HepG2 (cell line): ENCODE results near the gene THOC6. TPM values are rescaled to one million over a fixed set of nuclear protein-coding genes. Genes with fewer than 3 reads are reported as not detected.
A peak's percentile ranks its signal among the peaks of the same experiment; 100 is the strongest.

Experiments used
- ATF2 ChIP-seq: sonication (generic); formaldehyde crosslinking; IDR thresholded peaks from 2 replicates; pipeline ENCODE4 v1.4.0; 2020; ENCODE audit warnings: missing genetic modification reagents
- CBX2 ChIP-seq, 2 experiments: fragments of 200-600 bp in 1 of 2; sonication (generic); formaldehyde crosslinking in 1 of 2; IDR thresholded peaks; 2 replicates each; pipeline versions ENCODE4 v1.7.0 to v1.8.1; 2018 to 2022; ENCODE audit warnings: low read depth in 2 of 2, low read length in 1 of 2, mild to moderate bottlenecking in 1 of 2, missing genetic modification reagents in 1 of 2
- HDAC6 ChIP-seq: fragments of 200-600 bp; sonication (generic); IDR thresholded peaks from 2 replicates; pipeline ENCODE4 v1.7.0; 2017; ENCODE audit warnings: mild to moderate bottlenecking, antibody characterized with exemption, low read length, low read depth
- JDP2 ChIP-seq: sonication (generic); formaldehyde crosslinking; IDR thresholded peaks from 2 replicates; pipeline ENCODE4 v1.8.1; 2022; ENCODE audit warnings: missing genetic modification reagents, borderline replicate concordance
- MED13 ChIP-seq: sonication (generic); formaldehyde crosslinking; IDR thresholded peaks from 2 replicates; pipeline ENCODE4 v1.5.0; 2020; ENCODE audit warnings: missing genetic modification reagents
- NFE2 ChIP-seq: sonication (generic); formaldehyde crosslinking; IDR thresholded peaks from 2 replicates; pipeline ENCODE4 v1.4.0; 2020; ENCODE audit warnings: missing genetic modification reagents
- NR2F1 ChIP-seq, 2 experiments: fragments of 450-650 bp in 1 of 2; formaldehyde crosslinking in 1 of 2; IDR thresholded peaks; 2 replicates each; pipeline versions ENCODE4 v1.5.0 to v1.6.1; 2016 to 2020; ENCODE audit warnings: mild to moderate bottlenecking in 1 of 2, missing compliant biosample characterization in 1 of 2, missing genetic modification reagents in 1 of 2, moderate library complexity in 1 of 2
- RAD21 ChIP-seq: fragments of 450-650 bp; formaldehyde crosslinking; IDR thresholded peaks from 2 replicates; pipeline ENCODE4 v1.5.0; 2020; ENCODE audit warnings: mild to moderate bottlenecking
- TEAD3 ChIP-seq: optimal IDR thresholded peaks from 2 replicates; pipeline ENCODE3; 2016; ENCODE audit warnings: borderline replicate concordance
- XRCC5 ChIP-seq: fragments of 200-400 bp; formaldehyde crosslinking; optimal IDR thresholded peaks from 2 replicates; pipeline ENCODE3; 2017; ENCODE audit warnings: mild to moderate bottlenecking, low read length
- ZBTB7A ChIP-seq: sonication (generic); formaldehyde crosslinking; IDR thresholded peaks from 2 replicates; pipeline ENCODE4 v1.8.0; 2022; ENCODE audit warnings: mild to moderate bottlenecking, missing genetic modification reagents
- ZKSCAN5 ChIP-seq: sonication (generic); formaldehyde crosslinking; IDR thresholded peaks from 2 replicates; pipeline ENCODE4 v1.5.1; 2020; ENCODE audit warnings: mild to moderate bottlenecking, missing genetic modification reagents
- ZNF12 ChIP-seq: sonication (generic); formaldehyde crosslinking; IDR thresholded peaks from 2 replicates; pipeline ENCODE4 v1.5.0; 2020; ENCODE audit warnings: missing genetic modification reagents
- ZNF605 ChIP-seq: sonication (generic); formaldehyde crosslinking; IDR thresholded peaks from 2 replicates; pipeline ENCODE4 v1.8.0; 2022; ENCODE audit warnings: mild to moderate bottlenecking, missing genetic modification reagents
- polyA plus RNA-seq, 8 experiments: library from polyadenylated mRNA; depleted of rRNA in 3 of 8; stranded (reverse) in 7 of 8; unstranded in 1 of 8; fragments of >200 nt; fragmentation: Illumina TruSeq in 4 of 8; extraction: Trizol in 4 of 8; gene quantifications; 2 replicates each; pipeline versions ENCODE4 v1.2.1 to v1.2.3, GENCODE V29; 2011 to 2016; ENCODE audit warnings: low read depth in 4 of 8, missing spikeins in 1 of 8, mixed read lengths in 1 of 8; ENCODE audit not compliant: insufficient read depth in 1 of 8
- total RNA-seq, 5 experiments: library from RNA; depleted of rRNA; stranded (reverse); fragments of >200 nt; fragmentation: Illumina TruSeq; extraction: Trizol; gene quantifications; 2 replicates each; pipeline ENCODE4 v1.2.3, GENCODE V29; 2016; ENCODE audit warnings: low read depth in 1 of 5
- TF ChIP-seq, protein P1 (sequence below): sonication (generic); formaldehyde crosslinking; IDR thresholded peaks from 2 replicates; pipeline ENCODE4 v1.4.0; 2020; ENCODE audit warnings: mild to moderate bottlenecking, missing genetic modification reagents
- TF ChIP-seq, protein P2 (sequence below): IDR thresholded peaks from 2 replicates; pipeline ENCODE4 v1.4.0; 2020; ENCODE audit warnings: mild to moderate bottlenecking, missing genetic modification reagents

The THOC6 gene
- total and polyA plus RNA-seq, 2 of the 13 experiments (the other 11 are each of a cell fraction or from before 2014, with no cell fraction given): 32.1 to 37.0 TPM

DNA sequence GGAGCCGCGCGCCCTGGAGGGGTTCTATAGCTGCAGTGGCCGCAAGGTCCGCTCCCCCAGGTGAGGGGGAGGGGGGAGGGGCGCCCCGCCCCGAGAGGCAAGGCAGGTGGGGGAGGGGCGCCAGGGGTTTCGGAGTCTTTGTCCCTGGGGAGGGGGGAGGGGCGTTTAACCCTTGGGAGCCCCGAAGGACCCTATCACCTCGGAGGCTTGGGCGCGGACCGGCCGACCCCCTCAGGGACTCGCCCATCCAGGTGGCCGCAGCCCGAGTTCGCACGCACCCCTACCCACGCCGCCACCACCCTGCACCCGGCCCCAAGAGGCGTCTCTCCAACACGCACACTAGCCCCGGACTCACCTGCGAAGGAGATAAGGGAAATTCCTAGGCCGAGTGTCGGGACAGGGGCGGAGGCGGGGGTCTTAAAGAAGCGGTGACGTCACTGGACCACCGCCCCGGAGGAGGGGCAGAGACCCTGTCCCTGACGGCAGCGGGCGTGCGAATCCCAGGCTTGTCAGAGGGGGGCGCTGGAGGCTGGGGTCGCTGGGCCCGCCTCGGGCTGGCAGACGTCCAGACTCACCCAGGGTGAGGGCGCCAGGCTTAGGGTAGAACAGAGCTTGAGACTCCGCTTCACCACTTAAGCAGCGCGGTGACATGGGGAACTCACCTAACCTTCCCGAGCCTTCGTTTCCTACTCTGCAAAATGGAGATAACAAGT is 5.9 kb upstream of the THOC6 start, which contains the start of gene CLDN6 (continued):
- TF ChIP-seq ZBTB7A (CRISPR knock-in tag) (peak; percentile 88), ZKSCAN5 (CRISPR knock-in tag) (no peak), NFE2 (CRISPR knock-in tag) (no peak), JDP2 (CRISPR knock-in tag) (no peak), RAD21 (CRISPR knock-in tag) (peak; percentile 69), HDAC6 (no peak), ZNF12 (CRISPR knock-in tag) (no peak), NR2F1 (CRISPR knock-in tag; IDR thresholded peaks at IDR 0.05) (no peak), TEAD3 (CRISPR knock-in tag) (peak; percentile 47), MED13 (CRISPR knock-in tag) (no peak), ATF2 (CRISPR knock-in tag) (peak; percentile 45; the same call in 1 of the 2 replicates), XRCC5 (peak; percentile 80), ZNF605 (CRISPR knock-in tag) (no peak), CBX2 (IDR thresholded peaks at IDR 0.05; ENCODE audit: low read depth, low read length) (no peak), CBX2 (CRISPR knock-in tag; IDR thresholded peaks at IDR 0.05; ENCODE audit: low read depth) (no peak)
- TF ChIP-seq, protein P1, sequence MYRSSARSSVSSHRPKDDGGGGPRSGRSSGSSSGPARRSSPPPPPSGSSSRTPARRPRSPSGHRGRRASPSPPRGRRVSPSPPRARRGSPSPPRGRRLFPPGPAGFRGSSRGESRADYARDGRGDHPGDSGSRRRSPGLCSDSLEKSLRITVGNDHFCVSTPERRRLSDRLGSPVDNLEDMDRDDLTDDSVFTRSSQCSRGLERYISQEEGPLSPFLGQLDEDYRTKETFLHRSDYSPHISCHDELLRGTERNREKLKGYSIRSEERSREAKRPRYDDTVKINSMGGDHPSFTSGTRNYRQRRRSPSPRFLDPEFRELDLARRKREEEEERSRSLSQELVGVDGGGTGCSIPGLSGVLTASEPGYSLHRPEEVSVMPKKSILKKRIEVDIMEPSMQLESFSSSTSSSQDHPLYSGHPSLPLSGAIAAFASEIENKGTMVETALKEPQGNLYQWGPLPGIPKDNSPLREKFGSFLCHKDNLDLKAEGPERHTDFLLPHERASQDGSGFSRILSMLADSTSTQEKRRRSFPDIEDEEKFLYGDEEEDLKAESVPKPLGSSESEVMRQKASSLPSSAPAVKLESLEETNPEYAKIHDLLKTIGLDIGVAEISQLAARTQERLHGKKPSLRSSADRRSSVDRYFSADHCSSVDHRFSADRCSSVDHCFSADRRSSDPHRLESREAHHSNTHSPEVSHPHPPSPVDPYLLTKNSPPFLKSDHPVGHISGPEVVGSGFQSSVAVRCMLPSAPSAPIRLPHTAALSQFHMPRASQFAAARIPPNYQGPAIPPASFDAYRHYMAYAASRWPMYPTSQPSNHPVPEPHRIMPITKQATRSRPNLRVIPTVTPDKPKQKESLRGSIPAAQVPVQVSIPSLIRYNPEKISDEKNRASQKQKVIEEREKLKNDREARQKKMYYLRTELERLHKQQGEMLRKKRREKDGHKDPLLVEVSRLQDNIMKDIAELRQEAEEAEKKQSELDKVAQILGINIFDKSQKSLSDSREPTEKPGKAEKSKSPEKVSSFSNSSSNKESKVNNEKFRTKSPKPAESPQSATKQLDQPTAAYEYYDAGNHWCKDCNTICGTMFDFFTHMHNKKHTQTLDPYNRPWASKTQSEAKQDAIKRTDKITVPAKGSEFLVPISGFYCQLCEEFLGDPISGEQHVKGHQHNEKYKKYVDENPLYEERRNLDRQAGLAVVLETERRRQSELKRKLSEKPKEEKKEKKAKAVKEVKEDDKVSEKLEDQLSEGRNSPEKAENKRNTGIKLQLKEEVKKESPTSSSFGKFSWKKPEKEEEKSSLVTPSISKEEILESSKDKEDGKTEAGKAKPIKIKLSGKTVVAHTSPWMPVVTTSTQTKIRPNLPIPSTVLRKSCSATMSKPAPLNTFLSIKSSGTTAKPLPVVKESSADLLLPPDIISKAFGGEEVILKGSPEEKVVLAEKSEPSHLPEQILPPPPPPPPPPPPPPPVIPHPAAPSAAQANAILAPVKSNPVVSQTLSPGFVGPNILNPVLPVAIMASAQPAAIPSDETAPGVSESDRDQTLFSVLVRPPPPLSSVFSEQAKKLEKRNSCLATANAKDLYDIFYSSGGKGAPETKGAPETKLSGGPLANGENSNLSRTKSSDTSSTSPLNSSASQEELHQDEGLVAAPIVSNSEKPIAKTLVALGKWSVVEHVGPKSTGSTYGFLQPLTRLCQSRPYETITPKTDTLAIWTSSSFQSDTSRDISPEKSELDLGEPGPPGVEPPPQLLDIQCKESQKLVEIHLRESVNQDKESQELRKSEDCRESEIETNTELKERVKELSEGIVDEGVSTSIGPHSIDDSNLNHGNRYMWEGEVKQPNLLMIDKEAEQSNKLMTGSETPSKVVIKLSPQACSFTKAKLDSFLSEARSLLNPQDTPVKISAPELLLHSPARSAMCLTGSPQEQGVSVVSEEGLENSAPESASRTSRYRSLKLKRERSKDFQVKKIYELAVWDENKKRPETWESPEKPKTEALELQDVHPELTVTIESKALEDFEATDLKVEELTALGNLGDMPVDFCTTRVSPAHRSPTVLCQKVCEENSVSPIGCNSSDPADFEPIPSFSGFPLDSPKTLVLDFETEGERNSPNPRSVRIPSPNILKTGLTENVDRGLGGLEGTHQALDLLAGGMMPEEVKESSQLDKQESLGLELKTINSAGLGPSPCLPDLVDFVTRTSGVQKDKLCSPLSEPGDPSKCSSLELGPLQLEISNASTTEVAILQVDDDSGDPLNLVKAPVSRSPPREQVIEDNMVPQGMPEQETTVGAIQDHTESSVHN: no peak
- TF ChIP-seq, protein P2, sequence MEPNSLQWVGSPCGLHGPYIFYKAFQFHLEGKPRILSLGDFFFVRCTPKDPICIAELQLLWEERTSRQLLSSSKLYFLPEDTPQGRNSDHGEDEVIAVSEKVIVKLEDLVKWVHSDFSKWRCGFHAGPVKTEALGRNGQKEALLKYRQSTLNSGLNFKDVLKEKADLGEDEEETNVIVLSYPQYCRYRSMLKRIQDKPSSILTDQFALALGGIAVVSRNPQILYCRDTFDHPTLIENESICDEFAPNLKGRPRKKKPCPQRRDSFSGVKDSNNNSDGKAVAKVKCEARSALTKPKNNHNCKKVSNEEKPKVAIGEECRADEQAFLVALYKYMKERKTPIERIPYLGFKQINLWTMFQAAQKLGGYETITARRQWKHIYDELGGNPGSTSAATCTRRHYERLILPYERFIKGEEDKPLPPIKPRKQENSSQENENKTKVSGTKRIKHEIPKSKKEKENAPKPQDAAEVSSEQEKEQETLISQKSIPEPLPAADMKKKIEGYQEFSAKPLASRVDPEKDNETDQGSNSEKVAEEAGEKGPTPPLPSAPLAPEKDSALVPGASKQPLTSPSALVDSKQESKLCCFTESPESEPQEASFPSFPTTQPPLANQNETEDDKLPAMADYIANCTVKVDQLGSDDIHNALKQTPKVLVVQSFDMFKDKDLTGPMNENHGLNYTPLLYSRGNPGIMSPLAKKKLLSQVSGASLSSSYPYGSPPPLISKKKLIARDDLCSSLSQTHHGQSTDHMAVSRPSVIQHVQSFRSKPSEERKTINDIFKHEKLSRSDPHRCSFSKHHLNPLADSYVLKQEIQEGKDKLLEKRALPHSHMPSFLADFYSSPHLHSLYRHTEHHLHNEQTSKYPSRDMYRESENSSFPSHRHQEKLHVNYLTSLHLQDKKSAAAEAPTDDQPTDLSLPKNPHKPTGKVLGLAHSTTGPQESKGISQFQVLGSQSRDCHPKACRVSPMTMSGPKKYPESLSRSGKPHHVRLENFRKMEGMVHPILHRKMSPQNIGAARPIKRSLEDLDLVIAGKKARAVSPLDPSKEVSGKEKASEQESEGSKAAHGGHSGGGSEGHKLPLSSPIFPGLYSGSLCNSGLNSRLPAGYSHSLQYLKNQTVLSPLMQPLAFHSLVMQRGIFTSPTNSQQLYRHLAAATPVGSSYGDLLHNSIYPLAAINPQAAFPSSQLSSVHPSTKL (CRISPR knock-in tag): 0 out of 2 replicates have a peak, but pooled peaks have one; percentile 16
